GM10847 (cell line): ENCODE results near the gene ELP4.

Experiments used
- POLR2A ChIP-seq: IDR thresholded peaks from 2 replicates; pipeline ENCODE4 v1.6.1; 2011; ENCODE audit not compliant: insufficient read length; ENCODE audit errors: extremely low read depth

Gene ELP4

GRCh38 chr11:31720671-31721365 is 211.3 kb downstream of the ELP4 start:
- no peak for TF ChIP-seq POLR2A

- no peak for TF ChIP-seq POLR2A
Observed at GRCh38 chr11:31722754-31723153, 213.2 kb downstream of the ELP4 start.

GRCh38 chr11:31725176-31725575 is 215.6 kb downstream of the ELP4 start:
- TF ChIP-seq POLR2A = no peak

- TF ChIP-seq POLR2A = no peak
Observed at GRCh38 chr11:31728432-31728831, 218.9 kb downstream of the ELP4 start.

GRCh38 chr11:31740131-31740530 is 230.6 kb downstream of the ELP4 start:
- TF ChIP-seq POLR2A = no peak

- no peak for TF ChIP-seq POLR2A
Observed at GRCh38 chr11:31747581-31747980, 238.0 kb downstream of the ELP4 start.

- no peak for TF ChIP-seq POLR2A
Observed at GRCh38 chr11:31757260-31757835, 247.8 kb downstream of the ELP4 start.

GRCh38 chr11:31761636-31762035 is 252.1 kb downstream of the ELP4 start:
- no peak for TF ChIP-seq POLR2A

- no peak for TF ChIP-seq POLR2A
Observed at GRCh38 chr11:31763296-31763695, 253.7 kb downstream of the ELP4 start.

GRCh38 chr11:31764261-31764660 is 254.7 kb downstream of the ELP4 start:
- TF ChIP-seq POLR2A = no peak

- TF ChIP-seq POLR2A = no peak
Observed at GRCh38 chr11:31764766-31765165, 255.2 kb downstream of the ELP4 start.

GRCh38 chr11:31767066-31767465 is 257.5 kb downstream of the ELP4 start:
- no peak for TF ChIP-seq POLR2A

GRCh38 chr11:31767685-31768084 is 258.1 kb downstream of the ELP4 start:
- no peak for TF ChIP-seq POLR2A

- no peak for TF ChIP-seq POLR2A
Observed at GRCh38 chr11:31768749-31769640, 259.4 kb downstream of the ELP4 start.

GRCh38 chr11:31770011-31770700 is 260.6 kb downstream of the ELP4 start:
- TF ChIP-seq POLR2A = no peak

- no peak for TF ChIP-seq POLR2A
Observed at GRCh38 chr11:31772412-31772811, 262.8 kb downstream of the ELP4 start.

- no peak for TF ChIP-seq POLR2A
Observed at GRCh38 chr11:31779374-31779791, 269.8 kb downstream of the ELP4 start.
